Hematopoietic multipotent progenitor cell treated with erythropoietin and hydrocortisone succinate and interleukin-3 and kit ligand, for 8 days (in vitro differentiated cells): Measurements from ENCODE around the gene RAB5B.
A peak's percentile ranks its signal among the peaks of the same experiment; 100 is the strongest.
"Not testable (repeated sequence)": the region's sequence is repeated elsewhere in the genome, so short reads cannot be mapped to it uniquely, and the experiment has no call there.

Source experiments
- DNase-seq: peaks from one replicate; pipeline ENCODE4 v3.0.0-alpha.2; 2015

RAB5B gene

DNA sequence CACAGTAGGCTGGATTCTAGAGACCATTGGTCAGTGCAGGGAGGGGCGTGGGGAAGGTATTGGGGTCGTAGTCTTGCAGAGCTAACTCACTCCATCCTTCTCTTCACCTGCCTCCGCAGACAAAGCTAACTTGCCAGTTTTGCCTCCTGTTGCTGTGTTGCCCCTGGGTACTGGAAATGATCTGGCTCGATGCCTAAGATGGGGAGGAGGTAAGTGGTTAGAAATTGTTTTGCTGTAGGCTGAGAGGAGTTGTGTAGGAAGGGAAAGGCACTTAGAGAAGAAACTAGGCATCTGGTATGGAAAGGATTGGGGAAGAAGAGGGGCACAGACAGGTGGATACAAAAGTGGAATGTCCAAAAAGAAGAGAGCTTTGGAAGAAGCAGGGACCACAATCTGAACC is 31.8 kb upstream of the RAB5B start:
- DNase-seq, result no peak

GRCh38 chr12:55942577-55943136 is 31.2 kb upstream of the RAB5B start:
- DNase-seq, result no peak

GRCh38 chr12:55946553-55946952 is 27.3 kb upstream of the RAB5B start:
- no peak for DNase-seq

- DNase-seq, result peak; percentile 59
Measured at GRCh38 chr12:55955344-55955743, 18.5 kb upstream of the RAB5B start.

GRCh38 chr12:55955800-55956508 is 17.9 kb upstream of the RAB5B start:
- DNase-seq, result peak; percentile 73

- no peak for DNase-seq
Measured at GRCh38 chr12:55957106-55957859, 16.6 kb upstream of the RAB5B start.

DNA sequence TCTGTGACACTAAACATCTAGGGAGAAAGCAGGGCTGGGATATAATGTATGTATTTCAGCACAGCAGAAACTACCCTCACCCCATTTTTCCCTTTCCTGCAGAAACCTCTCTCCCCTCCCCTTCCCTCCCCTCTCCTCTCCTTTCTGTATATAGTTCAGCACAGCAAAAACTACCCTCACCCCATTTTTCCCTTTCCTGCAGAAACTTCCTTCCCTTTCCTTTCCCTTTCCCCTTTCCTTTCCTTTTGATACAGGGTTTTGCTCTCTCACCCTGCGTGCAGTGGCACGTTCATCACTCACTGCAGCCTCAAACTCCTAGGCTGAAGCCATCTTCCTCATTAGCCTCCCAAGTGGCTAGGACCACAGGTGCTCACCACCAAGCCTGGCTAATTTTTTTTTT is 10.1 kb upstream of the RAB5B start:
- DNase-seq, result no peak

DNA sequence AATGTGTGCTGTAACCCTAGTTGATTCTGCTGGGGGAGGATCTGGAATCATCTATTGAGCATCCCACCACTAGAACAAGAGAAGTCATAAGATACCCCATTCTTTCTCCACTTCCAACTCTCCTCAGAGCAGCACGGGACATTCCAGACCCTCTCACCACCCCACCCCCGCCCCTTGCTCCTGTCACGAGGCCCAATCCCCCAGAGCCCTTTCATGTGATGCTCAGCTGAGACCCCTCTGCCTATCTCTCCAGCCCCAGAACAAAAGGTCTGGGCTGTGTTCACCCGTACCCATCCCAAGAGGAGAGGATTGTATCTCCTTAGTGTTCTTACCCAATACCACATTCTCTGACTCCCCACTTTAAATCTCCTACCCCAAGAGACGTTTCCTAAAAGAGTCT is 8.6 kb upstream of the RAB5B start:
- no peak for DNase-seq

DNA sequence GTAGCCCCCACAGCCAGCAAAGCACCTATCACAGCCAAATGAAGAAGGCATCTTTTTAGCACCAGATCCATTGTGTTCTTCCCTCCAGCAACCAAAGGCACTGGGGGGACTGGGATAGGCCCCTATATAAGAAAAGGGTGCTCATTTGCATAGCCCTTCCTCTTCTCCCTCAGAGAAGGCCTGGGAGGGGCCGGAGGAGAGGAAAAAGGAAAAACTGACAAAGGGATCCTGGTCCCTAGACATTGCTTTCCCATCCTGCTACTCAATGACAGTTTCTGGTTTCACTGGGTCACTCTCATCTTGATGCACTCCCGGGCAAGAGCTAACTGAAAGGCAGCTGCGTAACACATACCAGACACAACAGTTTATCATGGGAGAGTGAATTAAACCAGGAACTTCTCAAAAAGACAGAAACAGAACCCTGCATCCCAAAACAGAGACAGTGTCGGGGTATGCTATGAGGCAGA is 7.9 kb upstream of the RAB5B start, which contains the start of gene PMEL:
Gene PMEL (minus strand): TSS at position 102 of the 467 bp plus-strand sequence. CDS start 31 bp downstream, at position 71.
- DNase-seq, result peak; percentile 32

GRCh38 chr12:55966408-55967281 is 7.2 kb upstream of the RAB5B start, which contains the start of gene CDK2:
TSS of gene CDK2 (plus strand) at chr12:55966830. CDS start at chr12:55967009, 179 bp downstream.
- peak; percentile 90 for DNase-seq

DNA sequence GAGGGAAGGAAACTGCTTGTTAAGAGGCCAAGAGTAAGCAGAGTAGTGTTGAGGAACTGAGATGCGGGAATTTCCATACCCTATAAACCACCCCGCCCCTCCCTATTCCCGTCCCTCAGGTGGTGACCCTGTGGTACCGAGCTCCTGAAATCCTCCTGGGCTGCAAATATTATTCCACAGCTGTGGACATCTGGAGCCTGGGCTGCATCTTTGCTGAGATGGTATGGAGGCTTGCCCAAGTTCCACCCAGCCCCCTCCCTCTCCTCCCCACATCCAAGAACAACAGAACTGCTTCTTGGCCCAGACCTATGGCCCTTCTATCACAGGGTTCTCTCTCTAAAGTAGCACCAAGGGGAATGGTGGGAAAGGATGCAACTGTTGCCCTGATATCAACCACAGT is 4.5 kb upstream of the RAB5B start:
- DNase-seq, result no peak

- no peak for DNase-seq
Measured at GRCh38 chr12:55970775-55971174, 3.1 kb upstream of the RAB5B start.

DNA sequence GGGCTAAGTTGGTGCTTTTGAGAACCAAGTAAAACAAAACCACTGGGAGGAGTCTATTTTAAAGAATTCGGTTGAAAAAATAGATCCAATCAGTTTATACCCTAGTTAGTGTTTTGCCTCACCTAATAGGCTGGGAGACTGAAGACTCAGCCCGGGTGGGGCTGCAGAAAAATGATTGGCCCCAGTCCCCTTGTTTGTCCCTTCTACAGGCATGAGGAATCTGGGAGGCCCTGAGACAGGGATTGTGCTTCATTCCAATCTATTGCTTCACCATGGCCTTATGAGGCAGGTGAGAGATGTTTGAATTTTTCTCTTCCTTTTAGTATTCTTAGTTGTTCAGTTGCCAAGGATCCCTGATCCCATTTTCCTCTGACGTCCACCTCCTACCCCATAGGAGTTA is 1.8 kb upstream of the RAB5B start:
- DNase-seq, result peak; percentile 65

DNA sequence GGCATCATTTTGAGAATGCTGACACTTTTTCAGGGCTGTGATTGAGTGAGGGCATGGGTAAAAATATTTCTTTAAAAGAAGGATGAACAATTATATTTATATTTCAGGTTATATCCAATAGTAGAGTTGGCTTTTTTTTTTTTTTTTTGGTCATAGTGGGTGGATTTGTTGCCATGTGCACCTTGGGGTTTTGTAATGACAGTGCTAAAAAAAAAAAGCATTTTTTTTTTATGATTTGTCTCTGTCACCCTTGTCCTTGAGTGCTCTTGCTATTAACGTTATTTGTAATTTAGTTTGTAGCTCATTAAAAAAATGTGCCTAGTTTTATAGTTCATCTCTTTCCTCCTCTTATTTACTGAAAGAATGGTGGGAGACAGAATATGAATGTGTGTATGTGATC is 1.4 kb upstream of the RAB5B start:
- DNase-seq, result no peak

GRCh38 chr12:55972911-55973598 is 823 bp upstream of the RAB5B start:
- peak; percentile 57 for DNase-seq

DNA sequence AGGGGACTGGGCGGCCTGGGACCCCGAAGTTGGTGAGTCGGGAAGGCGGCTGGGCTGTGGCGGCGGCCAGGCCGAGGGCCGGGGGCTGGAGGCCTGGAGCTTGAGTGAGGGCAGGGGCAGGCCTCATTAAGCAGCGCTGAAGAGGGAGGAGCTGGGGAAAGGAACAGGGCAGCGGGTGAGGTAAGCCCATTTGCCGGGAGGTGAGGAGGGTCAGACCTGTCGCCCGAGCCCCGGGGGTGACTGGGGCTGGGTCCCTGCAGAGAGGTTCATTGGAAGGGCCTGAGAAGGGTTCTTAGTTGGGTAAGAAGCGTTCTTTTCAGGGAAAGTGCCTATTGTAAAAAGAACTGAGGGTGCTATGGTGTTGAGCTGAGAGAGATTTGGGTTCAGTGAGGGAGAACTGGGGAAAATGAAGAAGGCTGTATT is 441 bp downstream of the RAB5B start:
- DNase-seq, result peak; percentile 59

DNA sequence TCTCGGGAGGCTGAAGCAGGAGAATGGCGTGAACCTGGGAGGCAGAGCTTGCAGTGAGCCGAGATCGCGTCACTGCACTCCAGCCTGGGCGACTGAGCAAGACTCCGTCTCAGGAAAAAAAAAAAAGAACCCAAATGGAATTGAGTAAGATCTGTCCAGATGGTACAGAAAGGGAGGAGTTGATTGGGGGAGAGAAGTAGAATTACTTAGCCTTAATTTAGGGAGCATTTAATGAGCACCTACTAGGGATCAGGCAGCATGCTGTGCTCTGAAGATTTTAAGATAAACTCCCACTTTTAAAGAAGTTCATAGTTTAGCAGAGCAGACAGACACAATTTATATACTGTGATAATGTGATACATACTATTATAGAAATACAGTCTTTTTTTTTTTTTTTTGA is 4.5 kb downstream of the RAB5B start:
- no peak for DNase-seq

DNA sequence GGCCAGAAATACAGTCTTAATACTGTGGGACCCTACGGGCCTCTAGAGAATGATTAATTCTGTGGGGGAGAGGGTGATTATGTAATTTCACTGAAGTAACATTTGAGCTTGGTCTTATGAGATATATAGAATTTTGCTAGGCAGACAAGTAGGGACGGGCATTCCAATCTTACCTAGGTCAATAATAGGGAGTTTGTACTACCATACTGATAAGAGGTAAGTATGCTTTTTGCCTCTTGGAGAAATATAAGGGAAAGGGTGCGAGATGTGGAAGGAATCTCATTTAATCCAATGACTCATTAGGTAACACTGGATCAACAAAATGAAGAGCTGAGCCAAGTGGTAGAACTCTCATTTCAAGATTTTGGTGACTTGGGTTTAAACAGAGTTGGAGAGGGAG is 5.2 kb downstream of the RAB5B start:
- no peak for DNase-seq

DNA sequence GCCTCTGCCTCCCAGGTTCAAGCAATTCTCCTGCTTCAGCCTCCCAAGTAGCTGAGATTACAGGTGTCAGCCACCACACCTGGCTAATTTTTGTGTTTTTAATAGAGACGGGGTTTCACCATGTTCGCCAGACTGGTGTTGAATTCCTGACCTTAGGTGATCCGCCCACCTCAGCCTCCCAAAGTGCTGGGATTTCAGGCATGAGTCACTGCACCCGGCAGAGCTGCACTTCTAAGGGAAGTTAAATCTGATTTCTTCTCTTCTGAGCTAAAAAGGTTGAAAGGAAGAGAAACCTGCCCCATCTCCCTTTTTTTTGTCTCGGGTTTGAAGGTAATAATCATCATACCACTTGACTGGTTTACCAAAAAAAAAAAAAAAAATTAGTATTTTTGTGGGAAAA is 8.0 kb downstream of the RAB5B start:
- DNase-seq, result not testable (repeated sequence)

DNA sequence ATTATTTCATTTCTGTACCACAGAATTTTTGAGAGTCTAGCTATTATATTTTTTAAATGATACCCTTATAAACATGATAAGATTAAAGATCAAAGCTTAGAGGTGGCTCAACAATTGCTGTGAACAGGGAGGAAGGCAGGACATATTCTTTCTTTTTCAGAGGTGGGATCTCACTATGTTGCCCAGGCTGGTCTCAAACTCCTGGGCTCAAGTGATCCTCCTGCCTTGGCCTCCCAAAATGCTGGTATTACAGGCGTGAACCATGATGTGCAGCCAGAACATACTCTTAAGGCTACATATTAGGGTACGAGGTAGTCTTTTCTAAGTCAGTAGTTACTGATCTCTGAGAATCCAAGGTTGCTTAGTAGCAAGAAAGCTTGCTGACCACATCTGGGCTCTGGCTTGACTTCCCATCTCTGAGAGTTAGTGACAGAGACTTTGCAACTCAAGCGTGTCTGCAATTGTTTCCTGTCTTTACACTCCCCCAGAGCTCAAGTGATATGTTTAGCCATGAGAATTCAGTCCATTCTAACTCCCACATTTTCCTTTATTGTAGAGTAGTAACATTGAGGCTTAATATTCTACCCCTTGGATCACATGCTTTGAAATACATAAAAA is 8.6 kb downstream of the RAB5B start:
- no peak for DNase-seq

GRCh38 chr12:55983232-55983842 is 9.5 kb downstream of the RAB5B start:
- peak; percentile 34 for DNase-seq
